ENCODE results near the gene EML3.
"Not testable (repeated sequence)": the region's sequence is repeated elsewhere in the genome, so short reads cannot be mapped to it uniquely, and the experiment has no call there.

The EML3 gene

DNA sequence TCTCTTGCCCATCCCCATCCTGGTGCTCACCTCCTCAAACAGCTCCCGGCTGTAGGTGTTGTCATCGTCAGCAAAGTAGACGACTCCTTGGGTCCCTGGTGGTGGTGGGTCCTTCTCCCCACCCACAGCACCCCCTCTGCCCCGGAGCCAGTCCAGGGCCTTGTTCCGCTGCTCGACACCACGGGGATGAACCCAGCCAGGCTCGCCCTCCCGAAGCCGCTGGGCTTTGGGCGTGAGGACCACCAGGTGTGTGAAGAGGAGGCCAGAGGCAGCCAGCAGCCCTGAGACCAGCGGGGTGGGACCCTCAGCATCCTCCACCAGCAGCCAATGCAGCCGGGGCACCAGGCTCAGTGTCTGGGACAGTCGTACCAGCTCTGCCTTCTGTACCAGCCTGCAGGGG is 4.4 kb upstream of the EML3 start:
- DNase-seq (ENCODE audit: low spot score), result not testable (repeated sequence)

DNA sequence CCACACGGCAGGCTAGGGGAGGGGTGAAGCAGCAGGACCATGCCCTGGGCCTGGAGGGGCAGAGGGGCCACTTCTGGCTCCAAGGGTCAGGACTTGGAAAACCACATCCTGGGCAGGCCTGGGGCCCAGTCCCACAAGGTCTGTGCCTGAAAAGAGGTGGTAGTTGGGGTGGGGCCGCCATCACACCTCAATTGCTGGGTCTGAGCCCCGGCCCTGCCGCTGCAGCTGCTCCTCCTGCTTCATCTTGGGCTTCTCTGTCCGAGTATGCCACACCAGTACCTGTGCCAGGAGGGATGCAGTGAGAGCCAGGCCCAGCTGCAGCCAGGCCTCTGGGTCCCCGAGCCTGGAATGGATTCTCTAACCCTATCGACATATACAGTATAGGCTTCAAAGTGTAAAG is 2.9 kb upstream of the EML3 start:
- DNase-seq (ENCODE audit: low spot score), result no peak

DNA sequence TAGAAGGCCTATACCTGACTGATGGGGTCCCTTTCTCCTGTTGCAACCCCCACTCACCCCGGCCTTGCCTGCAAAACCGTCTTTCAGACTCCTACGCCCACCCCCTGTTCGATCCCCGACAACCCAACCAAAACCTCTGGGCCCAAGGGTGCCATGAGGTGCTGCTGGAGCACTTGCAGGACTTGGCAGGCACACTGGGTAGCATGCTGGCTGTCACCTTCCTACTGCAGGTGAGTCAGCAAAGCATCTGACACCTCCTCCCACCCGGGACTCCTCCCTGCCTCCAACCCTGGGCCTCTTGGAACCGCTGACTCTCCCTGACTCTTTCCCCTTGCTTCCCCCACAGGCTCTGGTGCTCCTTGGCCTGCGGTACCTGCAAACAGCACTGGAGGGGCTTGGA is 1.7 kb upstream of the EML3 start:
- peak; percentile 42 for DNase-seq (ENCODE audit: low spot score)

DNA sequence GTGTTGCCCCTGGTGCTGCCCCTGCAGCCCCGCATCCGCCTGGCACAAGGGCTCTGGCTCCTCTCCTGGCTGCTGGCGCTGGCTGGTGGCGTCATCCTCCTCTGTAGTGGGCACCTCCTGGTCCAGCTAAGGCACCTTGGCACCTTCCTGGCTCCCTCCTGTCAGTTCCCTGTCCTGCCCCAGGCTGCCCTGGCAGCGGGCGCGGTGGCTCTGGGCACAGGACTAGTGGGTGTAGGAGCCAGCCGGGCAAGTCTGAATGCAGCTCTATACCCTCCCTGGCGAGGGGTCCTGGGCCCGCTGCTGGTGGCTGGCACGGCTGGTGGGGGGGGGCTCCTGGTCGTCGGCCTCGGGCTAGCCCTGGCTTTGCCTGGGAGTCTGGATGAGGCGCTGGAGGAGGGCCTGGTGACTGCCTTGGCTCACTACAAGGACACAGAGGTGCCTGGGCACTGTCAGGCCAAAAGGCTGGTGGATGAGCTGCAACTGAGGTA is 760 bp upstream of the EML3 start:
- no peak for DNase-seq (ENCODE audit: low spot score)

- peak; percentile 23 for DNase-seq (ENCODE audit: low spot score)
These were observed 740 bp downstream of the EML3 start for GRCh38 chr11:62611705-62612365.

GRCh38 chr11:62610814-62611704 is 1.5 kb downstream of the EML3 start:
- no peak for DNase-seq (ENCODE audit: low spot score)

DNA sequence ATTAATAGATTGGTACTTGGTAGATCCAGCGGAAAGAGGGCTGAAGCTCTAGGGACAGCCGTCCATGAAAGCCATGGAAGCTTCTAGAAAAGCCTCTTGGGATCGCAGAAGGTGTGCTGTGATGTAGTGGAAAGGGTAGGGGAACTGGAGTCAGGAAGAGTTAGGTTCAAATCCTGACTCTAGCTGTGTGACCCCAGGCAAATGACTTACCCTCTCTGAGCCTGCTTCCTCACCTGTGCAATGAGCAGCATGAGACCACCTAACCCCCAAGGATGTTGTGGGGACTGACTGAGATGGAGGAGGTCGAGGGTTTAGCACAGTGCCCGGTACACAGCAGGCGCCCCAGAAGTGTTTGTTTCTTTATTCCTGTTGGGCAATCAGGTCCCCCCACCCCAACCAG is 2.2 kb downstream of the EML3 start:
- no peak for DNase-seq (ENCODE audit: low spot score)

GRCh38 chr11:62608776-62609175 is 3.8 kb downstream of the EML3 start:
- DNase-seq (ENCODE audit: low spot score), result no peak

DNA sequence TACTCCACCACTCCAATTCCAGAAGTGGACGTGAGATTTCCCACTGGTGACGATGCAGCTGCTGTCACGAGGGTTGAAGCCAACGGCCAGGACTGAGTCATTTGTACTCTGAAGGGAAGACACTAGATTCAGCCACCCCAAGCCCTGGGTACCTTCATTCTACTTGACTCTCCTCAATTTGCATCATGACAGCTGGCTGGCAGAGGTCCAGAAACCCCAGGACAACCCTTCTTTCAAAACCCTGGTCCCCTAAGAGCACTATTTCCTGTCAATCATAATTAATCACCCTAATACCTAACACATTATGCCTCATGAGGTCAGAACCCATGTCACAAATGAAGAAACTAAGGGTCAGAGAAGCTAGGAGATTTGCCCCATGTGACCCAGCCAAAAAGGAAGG is 4.9 kb downstream of the EML3 start:
- no peak for DNase-seq (ENCODE audit: low spot score)

GRCh38 chr11:62605902-62606301 is 6.7 kb downstream of the EML3 start:
- no peak for DNase-seq (ENCODE audit: low spot score)

- DNase-seq (ENCODE audit: low spot score), result no peak
These were observed 7.1 kb downstream of the EML3 start for GRCh38 chr11:62605467-62605866.

DNA sequence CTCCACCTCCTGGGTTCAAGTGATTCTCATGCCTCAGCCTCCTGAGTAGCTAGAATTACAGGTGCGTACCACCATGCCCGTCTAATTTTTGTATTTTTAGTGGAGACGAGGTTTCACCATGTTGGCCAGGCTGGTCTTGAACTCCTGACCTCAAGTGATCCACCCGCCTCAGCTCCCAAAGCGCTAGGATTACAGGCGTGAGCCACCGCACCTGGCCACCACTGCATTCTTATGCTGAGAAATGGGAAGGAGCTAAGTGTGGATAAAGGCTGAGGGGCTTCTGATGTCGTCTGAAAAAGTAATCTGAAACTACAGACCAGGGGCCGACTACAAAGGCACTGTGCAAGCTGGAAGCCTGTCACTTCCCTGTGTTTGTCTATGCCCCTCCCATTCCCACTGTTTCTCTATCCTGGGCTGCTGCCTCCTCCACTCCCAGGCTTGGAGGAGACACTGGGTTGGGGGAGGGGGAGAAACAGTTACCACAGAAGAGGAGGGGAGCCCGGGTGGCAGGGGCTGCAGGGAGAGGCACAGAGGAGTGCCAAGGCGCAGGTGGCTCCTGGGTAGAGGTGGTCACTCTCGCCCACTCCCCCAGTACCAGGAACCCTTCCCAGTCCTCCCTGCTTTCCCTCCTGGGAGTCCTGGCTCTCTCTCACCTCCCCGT is 8.0 kb downstream of the EML3 start:
- no peak for DNase-seq (ENCODE audit: low spot score)

DNA sequence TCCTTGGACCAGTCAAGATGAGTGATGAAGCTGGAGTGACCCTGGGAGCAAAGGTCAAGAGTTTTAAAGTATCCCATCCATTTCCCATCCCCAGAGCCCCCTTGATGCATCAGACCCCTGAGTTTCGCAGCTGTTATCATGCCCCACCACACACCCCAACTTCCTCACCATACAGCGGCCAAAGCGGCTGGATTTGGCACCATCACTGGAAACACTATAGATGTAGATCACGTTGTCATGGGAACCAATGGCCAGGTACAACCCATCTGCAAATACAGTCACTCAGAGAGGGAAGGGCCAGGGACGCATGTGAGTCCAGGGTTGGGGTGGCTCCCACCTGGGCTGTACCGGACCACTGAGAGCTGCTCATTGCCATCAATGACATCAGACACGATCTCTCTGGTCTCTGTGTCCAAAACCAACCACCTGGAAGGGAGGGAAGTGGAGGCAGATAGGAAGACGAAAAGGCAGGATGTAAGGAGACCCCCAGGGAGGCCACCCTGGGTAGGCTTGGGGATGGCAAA is 8.7 kb downstream of the EML3 start:
- no peak for DNase-seq (ENCODE audit: low spot score)

DNA sequence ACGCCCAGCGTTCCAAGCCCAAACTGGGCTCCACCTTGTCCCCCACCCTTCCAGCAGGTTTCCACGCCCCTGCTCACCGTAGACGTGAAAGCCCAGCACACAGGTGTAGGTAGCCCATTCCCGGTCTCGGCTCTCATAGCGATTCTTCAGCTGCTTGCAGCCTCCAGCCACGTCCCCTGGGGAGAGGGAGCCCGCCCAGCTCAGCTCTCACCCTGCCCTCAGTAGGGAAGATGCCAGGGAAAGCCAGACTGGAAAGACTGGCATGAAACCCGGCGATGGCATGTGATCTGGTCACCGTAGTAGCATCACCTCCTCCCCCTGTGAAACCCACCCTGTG is 9.5 kb downstream of the EML3 start:
- DNase-seq (ENCODE audit: low spot score), result no peak

DNA sequence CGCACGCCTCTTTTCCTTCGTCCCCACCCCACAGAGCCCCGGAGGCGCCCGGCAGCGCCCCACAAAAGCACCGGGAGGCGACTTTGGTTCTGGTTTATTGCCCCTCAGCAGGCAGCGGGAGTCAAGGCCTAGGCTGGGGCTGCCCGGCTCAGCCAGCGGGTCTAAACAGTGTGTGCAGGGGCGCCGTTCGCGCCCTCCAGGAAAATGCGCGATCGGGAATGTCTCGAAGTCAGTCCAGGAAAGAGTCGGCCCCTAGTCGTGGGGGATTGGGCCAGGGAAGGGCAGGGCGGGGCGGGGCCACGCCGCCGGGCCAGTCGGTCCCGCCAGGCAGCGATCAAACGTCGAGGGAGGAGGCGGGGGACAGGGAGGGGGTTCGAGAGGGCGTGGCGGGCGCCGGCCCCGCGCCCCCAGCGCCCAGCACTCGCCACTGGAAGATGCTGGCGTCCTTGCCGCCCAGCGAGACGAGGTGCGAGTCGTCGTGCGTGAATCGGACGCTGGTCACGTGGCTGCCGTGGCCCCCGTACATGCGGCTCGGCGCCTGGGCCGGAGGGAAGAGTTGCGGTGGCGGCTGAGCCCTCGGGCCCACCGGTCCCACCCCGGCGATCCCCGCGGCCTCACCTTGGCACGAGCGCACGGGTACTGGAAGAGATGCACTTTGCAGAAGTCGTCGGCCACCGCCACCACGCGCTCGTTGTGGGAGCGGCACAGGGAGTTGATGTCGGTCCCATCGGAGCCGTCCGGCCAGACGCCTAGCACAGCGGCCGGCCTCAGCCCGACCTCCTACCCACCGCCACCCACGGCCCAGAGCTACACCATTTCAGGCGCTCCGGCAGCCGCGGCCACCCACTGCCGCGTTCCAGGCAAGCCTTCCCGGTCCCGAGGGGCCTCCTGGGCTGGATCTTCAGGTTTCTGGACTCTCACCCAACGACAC is 10.2 kb downstream of the EML3 start:
- peak; percentile 36 for DNase-seq (ENCODE audit: low spot score)

- peak; percentile 99 for DNase-seq (ENCODE audit: low spot score)
These were observed 11.0 kb downstream of the EML3 start, which contains the start of gene MTA2 for GRCh38 chr11:62601372-62602140. Gene MTA2, minus strand, starts transcription at chr11:62601865. Its CDS starts 415 bp downstream, at chr11:62601450.

- peak; percentile 18 for DNase-seq (ENCODE audit: low spot score)
These were observed 11.5 kb downstream of the EML3 start for GRCh38 chr11:62601122-62601371.

GRCh38 chr11:62600367-62601121 is 12.0 kb downstream of the EML3 start:
- peak; percentile 19 for DNase-seq (ENCODE audit: low spot score)

- no peak for DNase-seq (ENCODE audit: low spot score)
These were observed 12.7 kb downstream of the EML3 start for GRCh38 chr11:62599901-62600300.

GRCh38 chr11:62599069-62599696 is 13.4 kb downstream of the EML3 start:
- peak; percentile 98 for DNase-seq (ENCODE audit: low spot score)

Measured in CD4-positive, alpha-beta T cell treated with Interleukin-15 for 4 hours (primary cell).